C4-2B (cell line): ENCODE data around the gene INAFM2.

Source experiments
- CTCF ChIP-seq: fragments of 450-650 bp; conservative IDR thresholded peaks from 2 replicates; pipeline ENCODE4 v1.5.1; 2017; ENCODE audit warnings: mild to moderate bottlenecking
- ZFX ChIP-seq: fragments of 450-650 bp; IDR thresholded peaks from 2 replicates; pipeline ENCODE4 v1.6.1; 2017

- TF ChIP-seq CTCF (no peak), ZFX (no peak)
These were observed 20.7 kb downstream of the INAFM2 start for GRCh38 chr15:40344217-40344616.
